ENCODE measurements around the gene PACRG.

The PACRG gene

GRCh38 chr6:163356324-163356723 is 628.5 kb downstream of the PACRG start:
- no peak for TF ChIP-seq Cebpa-rat (IDR thresholded peaks at IDR 0.05)
- Histone ChIP-seq H3K4me3 (no peak overlapping the region), H3K36me3 (no peaks in the 10 kb centered on the region), H3K27ac (no peak overlapping the region), H3K27me3 (no peaks in the 10 kb centered on the region), H3K9me3 (no peaks in the 10 kb centered on the region), H3K4me2 (peak overlapping the region; percentile 82), H3K9ac (no peak overlapping the region), H3K4me1 (peaks cover 49% of the 10 kb centered on the region), H4K20me1 (no peaks in the 10 kb centered on the region)

- no peak for TF ChIP-seq Cebpa-rat (IDR thresholded peaks at IDR 0.05)
- peaks cover 45% of the 10 kb centered on the region for H3K4me1 ChIP-seq
- H4K20me1 ChIP-seq, result no peaks in the 10 kb centered on the region
- no peak overlapping the region for H3K27ac ChIP-seq
- H3K36me3 ChIP-seq, result no peaks in the 10 kb centered on the region
- H3K9ac ChIP-seq, result no peak overlapping the region
- H3K27me3 ChIP-seq, result no peaks in the 10 kb centered on the region
- H3K4me2 ChIP-seq, result no peak overlapping the region
- H3K4me3 ChIP-seq, result no peak overlapping the region
- no peaks in the 10 kb centered on the region for H3K9me3 ChIP-seq
Observed at GRCh38 chr6:163356743-163357142, 629.0 kb downstream of the PACRG start.

- H3K27ac ChIP-seq, result no peak overlapping the region
- no peak overlapping the region for H3K4me3 ChIP-seq
- no peak overlapping the region for H3K4me2 ChIP-seq
- no peaks in the 10 kb centered on the region for H3K27me3 ChIP-seq
- no peaks in the 10 kb centered on the region for H4K20me1 ChIP-seq
- H3K36me3 ChIP-seq, result no peaks in the 10 kb centered on the region
- peaks cover 28% of the 10 kb centered on the region for H3K4me1 ChIP-seq
- no peak for TF ChIP-seq Cebpa-rat (IDR thresholded peaks at IDR 0.05)
- H3K9ac ChIP-seq, result no peak overlapping the region
- H3K9me3 ChIP-seq, result no peaks in the 10 kb centered on the region
Observed at GRCh38 chr6:163364641-163365040, 636.9 kb downstream of the PACRG start.

Measured in BLaER1 (cell line).